CD4-positive, alpha-beta T cell treated with Interleukin-2 at 100 ng/mL for 4 hours (primary cell): ENCODE results near the gene CD3D.
"Not testable (repeated sequence)": the region's sequence is repeated elsewhere in the genome, so short reads cannot be mapped to it uniquely, and the experiment has no call there.

Experiments used
- DNase-seq: peaks from one replicate; pipeline ENCODE4 v3.0.0-alpha.2; 2020; ENCODE audit warnings: low spot score

The CD3D gene

GRCh38 chr11:118339281-118339961 is 3.1 kb downstream of the CD3D start:
- no peak for DNase-seq

GRCh38 chr11:118338637-118339061 is 3.9 kb downstream of the CD3D start:
- DNase-seq: peak; percentile 92

DNA sequence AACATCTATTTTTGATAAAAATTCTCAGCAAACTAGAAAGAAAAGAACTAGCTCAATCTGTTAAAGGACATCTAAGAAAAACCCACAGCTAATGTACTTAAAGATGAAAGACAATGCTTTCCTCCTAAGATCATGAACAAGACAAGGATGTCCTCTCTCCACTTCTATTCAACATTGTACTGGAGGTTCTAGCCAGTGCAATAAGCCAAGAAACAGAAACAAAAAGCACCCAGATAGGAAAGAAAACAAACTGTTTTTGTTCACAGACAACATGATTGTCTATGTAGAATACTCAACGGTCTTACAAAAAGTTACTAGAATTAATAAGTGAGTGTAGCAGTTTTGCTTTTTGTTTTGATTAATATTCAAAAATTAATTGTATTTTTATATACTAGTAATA is 7.8 kb downstream of the CD3D start:
- no peak for DNase-seq

- no peak for DNase-seq
These were observed 13.8 kb downstream of the CD3D start for GRCh38 chr11:118328745-118329144.

DNA sequence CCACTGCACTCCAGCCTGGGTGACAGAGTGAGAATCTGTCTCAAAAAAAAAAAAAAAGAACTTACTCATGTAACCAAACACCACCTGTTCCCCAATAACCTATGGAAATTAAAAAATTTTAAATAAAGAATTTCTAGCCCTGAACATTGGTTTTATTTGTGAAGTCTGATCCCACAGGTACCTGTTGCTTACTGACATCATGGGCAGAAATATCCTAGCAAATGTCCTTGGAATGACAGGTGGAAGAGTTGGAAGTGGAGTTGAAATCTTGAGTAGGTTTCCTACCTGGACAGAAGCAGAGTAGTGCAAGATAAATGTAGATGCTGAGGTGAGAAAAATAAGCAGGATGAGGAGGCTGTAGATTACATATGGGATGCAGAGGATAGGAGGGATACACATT is 17.2 kb downstream of the CD3D start:
- no peak for DNase-seq

DNA sequence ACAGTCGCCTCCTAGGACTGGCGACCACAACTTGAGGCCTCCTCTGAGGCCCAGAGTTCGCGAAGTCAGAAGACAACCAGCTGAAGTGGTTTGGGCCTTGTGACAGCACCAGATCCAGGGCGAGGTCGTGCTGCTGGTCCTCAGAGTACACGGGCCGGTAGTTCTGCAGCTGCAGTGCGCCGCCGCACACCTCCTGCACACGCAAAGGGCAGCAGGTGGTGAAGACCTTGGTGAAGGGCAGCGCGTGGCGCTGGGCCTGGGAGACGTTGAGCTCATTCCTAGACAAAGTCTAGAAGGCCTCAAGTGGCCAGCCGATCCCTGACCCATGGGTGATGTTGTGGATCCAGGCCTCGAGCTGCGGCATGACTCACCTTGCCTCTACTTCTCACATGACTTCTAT is 19.8 kb downstream of the CD3D start:
- DNase-seq: no peak

DNA sequence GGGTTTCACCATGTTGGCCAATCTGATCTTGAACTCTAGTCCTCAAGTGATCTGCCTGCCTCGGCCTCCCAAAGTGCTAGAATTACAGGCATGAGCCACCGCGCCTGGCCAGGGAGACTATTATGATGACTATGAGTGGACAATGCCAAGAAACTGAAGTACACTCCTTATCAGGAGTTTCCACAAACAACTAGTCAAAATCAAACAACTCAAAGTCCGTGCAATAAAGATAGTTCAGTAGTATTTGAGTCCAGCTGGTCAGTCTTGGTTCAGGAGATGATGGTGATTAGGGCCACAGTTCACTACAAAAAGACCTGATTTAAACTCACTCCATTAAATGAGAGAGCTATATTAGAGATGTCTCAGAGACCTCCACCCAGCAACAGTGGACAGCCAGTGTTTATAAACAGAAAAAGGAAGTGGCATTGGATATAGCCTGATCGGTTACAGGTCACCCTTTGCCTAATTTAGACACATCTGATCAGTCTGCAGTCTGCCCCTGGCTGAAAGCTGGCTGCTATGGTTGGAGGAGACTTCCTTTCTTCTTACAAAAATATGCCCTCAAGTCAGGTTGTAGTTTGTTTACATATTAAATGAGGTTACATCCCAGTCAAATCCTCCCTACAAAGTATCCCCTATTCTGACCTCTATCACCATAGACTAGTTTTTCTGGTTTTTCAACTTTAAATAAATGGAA is 21.0 kb downstream of the CD3D start:
- DNase-seq: no peak

DNA sequence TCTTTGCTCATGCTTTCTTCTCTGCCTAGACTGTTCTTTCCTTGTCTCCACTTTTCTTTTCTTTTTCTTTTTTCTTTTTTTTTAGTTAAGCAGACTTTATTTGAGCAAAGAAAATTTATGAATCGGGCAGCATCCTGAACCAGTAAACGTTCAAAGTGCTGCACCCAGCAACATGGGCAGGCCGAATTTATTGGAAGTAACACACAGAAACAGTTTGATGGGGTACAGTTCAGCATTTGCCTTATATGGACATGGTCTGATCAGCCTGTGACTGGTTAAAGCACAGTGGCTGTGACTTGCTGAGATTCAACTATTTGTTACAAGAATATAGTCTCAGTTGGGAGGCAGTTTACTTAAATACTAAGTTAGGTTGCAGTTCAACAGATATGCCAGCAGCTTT is 22.0 kb downstream of the CD3D start:
- DNase-seq: no peak

GRCh38 chr11:118319337-118319707 is 23.2 kb downstream of the CD3D start:
- DNase-seq: no peak

- DNase-seq: no peak
These were observed 23.7 kb downstream of the CD3D start for GRCh38 chr11:118318581-118319336.

GRCh38 chr11:118318124-118318523 is 24.4 kb downstream of the CD3D start:
- no peak for DNase-seq

GRCh38 chr11:118314988-118315411 is 27.5 kb downstream of the CD3D start:
- DNase-seq: no peak

GRCh38 chr11:118313242-118313641 is 29.3 kb downstream of the CD3D start:
- DNase-seq: no peak

GRCh38 chr11:118312328-118312727 is 30.2 kb downstream of the CD3D start:
- DNase-seq: no peak

- DNase-seq: peak; percentile 70
These were observed 31.0 kb downstream of the CD3D start for GRCh38 chr11:118311518-118311917.

DNA sequence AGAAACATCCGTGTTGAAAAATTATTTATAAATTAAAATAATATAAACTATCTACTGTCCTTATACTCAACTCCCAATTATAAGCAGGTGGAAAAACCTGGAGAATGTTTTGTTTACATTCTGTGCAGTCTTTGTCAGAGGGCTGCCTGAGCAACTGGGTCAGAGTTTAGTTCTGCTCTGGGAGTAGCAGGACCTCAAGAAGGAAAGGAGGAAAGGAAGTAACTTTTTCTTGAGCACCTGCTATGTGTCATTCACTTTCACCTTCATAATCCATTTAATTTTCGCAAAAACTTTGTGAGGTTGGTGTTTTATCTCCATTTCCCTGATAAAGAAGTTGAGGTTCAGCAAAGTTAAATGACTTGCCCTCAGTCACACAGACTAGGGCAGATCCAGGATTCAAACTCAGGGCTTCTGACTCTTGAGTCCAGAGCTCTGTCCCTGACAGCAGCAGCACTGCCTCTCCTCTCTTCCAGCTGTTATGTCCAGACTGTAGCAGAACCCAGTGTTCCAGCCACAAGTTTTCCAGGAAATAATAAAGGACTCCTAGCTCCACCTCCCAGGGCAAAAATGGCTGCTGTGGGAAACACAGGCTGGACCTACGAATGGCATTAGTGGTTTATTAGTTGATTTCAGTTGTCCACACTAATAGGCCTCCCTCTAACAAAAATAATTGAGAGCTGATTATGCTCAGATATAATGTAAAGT is 31.6 kb downstream of the CD3D start:
- no peak for DNase-seq

DNA sequence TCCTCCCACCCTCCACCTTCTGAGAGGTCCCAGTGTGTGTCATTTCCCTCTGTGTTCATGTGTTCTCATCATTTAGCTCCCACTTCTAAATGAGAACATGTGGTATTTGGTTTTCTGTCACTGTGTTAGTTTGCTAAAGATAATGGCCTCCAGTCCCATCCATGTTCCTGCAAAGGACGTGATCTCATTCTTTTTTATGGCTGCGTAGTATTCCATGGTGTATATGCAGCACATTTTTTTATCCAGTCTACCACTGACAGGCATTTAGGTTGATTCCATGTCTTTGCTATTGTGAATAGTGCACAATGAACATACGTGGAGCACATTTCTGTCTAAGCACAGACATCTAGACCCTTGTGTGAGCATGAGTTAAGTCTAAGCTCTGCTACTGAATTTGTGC is 32.2 kb downstream of the CD3D start:
- DNase-seq: no peak

DNA sequence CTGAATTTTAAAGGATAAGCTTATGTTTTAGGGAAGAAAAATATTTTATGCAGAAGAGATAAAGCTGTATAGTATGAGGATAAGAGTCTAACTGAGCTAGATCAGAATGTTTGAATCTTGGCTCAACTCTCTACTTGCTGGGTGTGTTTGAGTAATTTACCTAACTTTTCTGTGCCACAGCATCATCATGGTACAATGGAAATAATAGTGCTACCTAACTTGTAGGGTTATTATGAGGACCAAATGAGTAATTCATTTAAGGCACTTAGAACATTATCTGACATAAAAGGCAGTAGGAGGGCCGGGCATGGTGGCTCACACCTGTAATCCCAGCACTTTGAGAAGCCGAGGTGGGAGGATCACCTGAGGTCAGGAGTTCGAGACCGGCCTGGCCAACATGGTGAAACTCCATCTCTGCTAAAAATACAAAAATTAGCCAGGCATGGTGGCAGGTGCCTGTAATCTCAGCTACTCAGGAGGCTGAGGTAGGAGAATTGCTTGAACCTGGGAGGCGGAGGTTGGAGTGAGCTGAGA is 33.4 kb downstream of the CD3D start:
- DNase-seq: not testable (repeated sequence)

DNA sequence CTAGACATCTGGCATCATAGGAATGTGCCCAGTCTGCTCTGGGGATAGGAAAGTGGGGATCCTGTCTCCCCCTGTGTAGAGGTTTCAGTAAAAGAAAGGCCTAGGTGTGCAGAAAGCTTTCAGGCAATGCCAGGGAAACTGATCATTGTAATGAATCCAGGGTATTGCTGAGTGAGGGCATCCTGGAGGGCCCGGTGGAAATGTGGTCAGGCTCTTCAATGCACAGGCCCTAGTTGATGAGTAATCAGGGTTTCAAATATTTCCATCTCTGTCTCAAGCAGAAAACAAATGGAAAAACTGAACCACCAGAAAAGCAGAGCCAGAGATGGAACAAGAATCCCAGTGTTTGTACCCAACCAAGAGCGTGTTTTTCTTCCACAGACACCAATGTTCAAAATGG is 35.9 kb downstream of the CD3D start:
- DNase-seq: peak; percentile 42

DNA sequence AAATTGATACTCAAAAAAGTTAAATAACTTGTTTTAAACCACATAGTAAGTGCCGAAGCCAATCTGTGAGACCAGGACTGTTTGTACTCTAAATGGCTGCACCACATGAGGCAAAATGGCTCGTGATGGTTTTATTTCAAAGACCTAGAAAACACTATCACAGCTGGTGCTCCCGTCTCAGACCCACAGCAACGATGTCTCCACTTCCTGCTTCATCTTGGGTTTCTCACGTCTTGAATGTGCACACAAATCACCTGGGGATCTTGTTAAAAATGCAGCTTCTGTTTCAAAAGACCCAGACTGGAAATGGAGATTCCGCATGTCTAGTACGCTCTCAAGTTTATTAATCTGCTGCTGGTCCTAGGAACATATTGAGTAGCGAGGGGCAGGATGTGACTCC is 36.8 kb downstream of the CD3D start:
- peak; percentile 67 for DNase-seq

DNA sequence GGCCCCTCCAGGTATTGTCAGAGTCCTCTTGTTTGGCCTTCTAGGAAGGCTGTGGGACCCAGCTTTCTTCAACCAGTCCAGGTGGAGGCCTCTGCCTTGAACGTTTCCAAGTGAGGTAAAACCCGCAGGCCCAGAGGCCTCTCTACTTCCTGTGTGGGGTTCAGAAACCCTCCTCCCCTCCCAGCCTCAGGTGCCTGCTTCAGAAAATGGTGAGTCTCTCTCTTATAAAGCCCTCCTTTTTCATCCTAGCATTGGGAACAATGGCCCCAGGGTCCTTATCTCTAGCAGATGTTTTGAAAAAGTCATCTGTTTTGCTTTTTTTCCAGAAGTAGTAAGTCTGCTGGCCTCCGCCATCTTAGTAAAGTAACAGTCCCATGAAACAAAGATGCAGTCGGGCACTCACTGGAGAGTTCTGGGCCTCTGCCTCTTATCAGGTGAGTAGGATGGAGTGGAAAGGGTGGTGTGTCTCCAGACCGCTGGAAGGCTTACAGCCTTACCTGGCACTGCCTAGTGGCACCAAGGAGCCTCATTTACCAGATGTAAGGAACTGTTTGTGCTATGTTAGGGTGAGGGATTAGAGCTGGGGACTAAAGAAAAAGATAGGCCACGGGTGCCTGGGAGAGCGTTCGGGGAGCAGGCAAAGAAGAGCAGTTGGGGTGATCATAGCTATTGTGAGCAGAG is 37.8 kb downstream of the CD3D start, which contains the start of gene CD3E:
Gene CD3E (plus strand): TSS at position 163 of the 681 bp plus-strand sequence. CDS start 223 bp downstream, at position 386.
- peak; percentile 72 for DNase-seq

- no peak for DNase-seq
These were observed 38.3 kb downstream of the CD3D start for GRCh38 chr11:118304227-118304567.
